Measurements from ENCODE around the gene IER2.

IER2 gene

DNA sequence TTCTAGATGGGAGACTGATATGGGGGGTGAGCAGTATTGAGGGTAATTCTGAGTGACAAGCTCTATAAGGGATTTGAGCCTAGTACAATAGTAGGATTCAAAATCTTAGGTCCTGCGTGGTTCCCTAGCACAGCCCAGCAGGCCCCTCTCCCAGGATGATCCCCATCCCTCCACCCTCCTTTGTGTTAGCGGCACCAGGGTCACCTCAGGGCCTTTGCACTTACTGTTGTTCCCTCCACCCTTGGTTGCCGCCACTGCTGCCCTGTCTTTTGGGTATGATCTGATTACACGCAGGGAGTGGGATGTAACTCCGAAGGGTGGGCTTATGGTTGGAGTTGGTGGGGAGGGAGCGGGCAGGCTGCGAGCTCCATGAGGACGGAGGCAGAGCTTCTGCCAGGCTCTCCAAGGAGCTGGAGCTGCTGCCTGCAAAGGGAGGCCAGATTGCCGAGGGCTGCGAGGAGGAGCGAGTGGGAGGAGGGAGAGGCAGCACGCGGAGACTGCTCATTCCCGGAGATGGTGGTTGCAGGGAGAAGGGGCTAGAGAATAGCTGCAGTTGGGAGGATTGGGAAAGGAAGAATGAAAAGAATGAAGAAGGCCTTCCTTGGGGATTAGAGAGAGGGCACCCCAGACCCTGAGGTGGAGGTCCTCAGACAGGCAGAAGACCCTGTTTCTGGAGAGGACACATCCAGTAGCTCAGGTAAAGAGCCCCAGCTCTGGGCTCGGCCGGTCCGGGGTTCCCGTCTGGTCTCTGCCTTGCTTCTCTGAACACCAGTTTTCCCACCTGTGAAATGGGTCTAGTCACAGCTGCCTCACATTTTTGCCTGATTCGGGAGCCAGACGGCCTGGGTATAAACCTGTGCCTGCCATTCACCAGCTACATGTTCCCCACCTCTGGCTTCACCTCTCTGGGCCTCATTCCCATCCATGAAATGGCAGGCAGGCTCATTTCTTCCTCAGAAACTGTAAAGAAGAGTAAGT lies 26.9 kb upstream of the IER2 start:
- Histone ChIP-seq H2AFZ (ENCODE audit: low read depth, low read length) (no peak overlapping the region), H3K9ac (ENCODE audit: low read length) (no peak overlapping the region), H3K4me3 (ENCODE audit: low read length) (no peak overlapping the region), H3K4me1 (ENCODE audit: low read length) (peaks cover 9% of the 10 kb centered on the region), H3K4me2 (ENCODE audit: low read length) (no peak overlapping the region), H3K36me3 (replicated peaks; ENCODE audit: low read depth, low read length) (peaks cover 11% of the 10 kb centered on the region), H3K9me3 (ENCODE audit: insufficient read depth, low read length) (no peaks in the 10 kb centered on the region), H3K27ac (ENCODE audit: low read length) (no peak overlapping the region), H3K79me2 (ENCODE audit: low read length) (peaks cover 95% of the 10 kb centered on the region), H4K20me1 (ENCODE audit: insufficient read depth, low read length) (peaks cover 60% of the 10 kb centered on the region), H3K27me3 (ENCODE audit: low read depth, low read length) (no peaks in the 10 kb centered on the region)
- TF ChIP-seq, protein P1, sequence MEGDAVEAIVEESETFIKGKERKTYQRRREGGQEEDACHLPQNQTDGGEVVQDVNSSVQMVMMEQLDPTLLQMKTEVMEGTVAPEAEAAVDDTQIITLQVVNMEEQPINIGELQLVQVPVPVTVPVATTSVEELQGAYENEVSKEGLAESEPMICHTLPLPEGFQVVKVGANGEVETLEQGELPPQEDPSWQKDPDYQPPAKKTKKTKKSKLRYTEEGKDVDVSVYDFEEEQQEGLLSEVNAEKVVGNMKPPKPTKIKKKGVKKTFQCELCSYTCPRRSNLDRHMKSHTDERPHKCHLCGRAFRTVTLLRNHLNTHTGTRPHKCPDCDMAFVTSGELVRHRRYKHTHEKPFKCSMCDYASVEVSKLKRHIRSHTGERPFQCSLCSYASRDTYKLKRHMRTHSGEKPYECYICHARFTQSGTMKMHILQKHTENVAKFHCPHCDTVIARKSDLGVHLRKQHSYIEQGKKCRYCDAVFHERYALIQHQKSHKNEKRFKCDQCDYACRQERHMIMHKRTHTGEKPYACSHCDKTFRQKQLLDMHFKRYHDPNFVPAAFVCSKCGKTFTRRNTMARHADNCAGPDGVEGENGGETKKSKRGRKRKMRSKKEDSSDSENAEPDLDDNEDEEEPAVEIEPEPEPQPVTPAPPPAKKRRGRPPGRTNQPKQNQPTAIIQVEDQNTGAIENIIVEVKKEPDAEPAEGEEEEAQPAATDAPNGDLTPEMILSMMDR (IDR thresholded peaks at IDR 0.05; ENCODE audit: low read depth, low read length): no peak
- no peak for TF ChIP-seq EZH2phosphoT487 (IDR thresholded peaks at IDR 0.05; ENCODE audit: low read depth)

DNA sequence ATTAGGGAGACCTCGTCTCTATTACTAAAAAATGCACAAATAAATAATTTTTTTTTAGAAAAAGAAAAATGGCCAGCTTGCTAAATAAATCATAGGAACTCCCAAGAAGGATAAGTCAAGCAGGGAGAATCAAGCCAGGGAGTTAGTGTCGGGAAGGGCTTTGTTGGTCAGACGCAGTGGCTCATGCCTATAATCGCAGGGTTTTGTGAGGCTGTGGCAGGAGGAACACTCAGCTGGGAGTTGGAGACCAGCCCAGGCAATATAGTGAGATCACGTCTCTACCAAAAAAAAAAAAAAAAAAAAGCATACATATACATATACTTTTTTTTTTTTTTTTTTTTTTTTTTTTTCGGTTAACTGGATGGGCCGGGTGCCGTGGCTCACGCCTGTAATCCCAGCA lies 23.2 kb upstream of the IER2 start:
- Histone ChIP-seq H3K4me3 (ENCODE audit: low read length) (no peak overlapping the region), H3K27me3 (ENCODE audit: low read depth, low read length) (no peaks in the 10 kb centered on the region), H3K9ac (ENCODE audit: low read length) (no peak overlapping the region), H4K20me1 (ENCODE audit: insufficient read depth, low read length) (peaks cover 57% of the 10 kb centered on the region), H3K4me2 (ENCODE audit: low read length) (no peak overlapping the region), H3K79me2 (ENCODE audit: low read length) (peaks cover 93% of the 10 kb centered on the region), H3K36me3 (replicated peaks; ENCODE audit: low read depth, low read length) (peaks cover 6% of the 10 kb centered on the region), H2AFZ (ENCODE audit: low read depth, low read length) (no peak overlapping the region), H3K27ac (ENCODE audit: low read length) (no peak overlapping the region), H3K9me3 (ENCODE audit: insufficient read depth, low read length) (no peaks in the 10 kb centered on the region), H3K4me1 (ENCODE audit: low read length) (no peaks in the 10 kb centered on the region)
- TF ChIP-seq, protein P1 (IDR thresholded peaks at IDR 0.05; ENCODE audit: low read depth, low read length): no peak
- no peak for TF ChIP-seq EZH2phosphoT487 (IDR thresholded peaks at IDR 0.05; ENCODE audit: low read depth)

DNA sequence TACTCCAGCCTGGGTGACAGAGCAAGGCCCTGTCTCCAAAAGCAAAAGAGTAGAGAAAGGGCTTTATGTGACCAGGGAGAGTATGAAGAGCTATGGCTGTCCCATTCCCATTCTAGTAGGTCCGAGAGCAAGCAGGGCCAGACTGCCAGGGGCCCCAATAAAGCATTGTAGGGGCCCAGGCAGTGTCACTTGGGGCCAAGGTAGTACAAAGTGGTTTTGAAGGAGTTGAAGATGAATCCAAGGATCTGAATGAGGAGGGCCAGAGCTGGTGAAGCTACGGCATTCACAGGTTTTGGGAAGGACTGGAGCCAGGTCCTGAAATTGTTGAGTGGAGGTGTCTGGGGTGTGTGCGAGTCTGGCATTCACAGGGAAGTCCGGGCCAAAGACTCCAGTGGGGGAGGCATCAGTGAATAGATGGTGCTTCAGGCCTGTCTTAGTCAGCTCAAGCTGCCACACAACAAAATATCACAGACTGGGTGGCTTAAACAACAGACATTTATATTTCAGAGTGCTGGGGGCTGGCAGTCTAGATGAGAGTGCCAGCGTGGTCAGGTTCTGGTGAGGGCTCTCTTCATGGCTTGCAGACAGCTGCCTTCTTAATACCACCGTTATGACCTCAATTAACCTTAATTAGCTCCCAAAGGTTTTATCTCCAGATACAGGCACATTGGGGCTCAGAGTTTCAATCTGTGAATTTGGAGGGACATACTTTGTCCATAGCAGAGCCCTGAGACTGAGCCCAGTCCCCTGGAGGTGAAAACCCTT lies 22.2 kb upstream of the IER2 start:
- Histone ChIP-seq H3K9me3 (ENCODE audit: insufficient read depth, low read length) (no peaks in the 10 kb centered on the region), H3K27me3 (ENCODE audit: low read depth, low read length) (no peaks in the 10 kb centered on the region), H3K4me1 (ENCODE audit: low read length) (no peaks in the 10 kb centered on the region), H3K79me2 (ENCODE audit: low read length) (peaks cover 93% of the 10 kb centered on the region), H2AFZ (ENCODE audit: low read depth, low read length) (no peak overlapping the region), H3K27ac (ENCODE audit: low read length) (no peak overlapping the region), H3K36me3 (replicated peaks; ENCODE audit: low read depth, low read length) (peaks cover 4% of the 10 kb centered on the region), H4K20me1 (ENCODE audit: insufficient read depth, low read length) (peaks cover 54% of the 10 kb centered on the region), H3K4me2 (ENCODE audit: low read length) (no peak overlapping the region), H3K4me3 (ENCODE audit: low read length) (no peak overlapping the region), H3K9ac (ENCODE audit: low read length) (no peak overlapping the region)
- TF ChIP-seq, protein P1 (IDR thresholded peaks at IDR 0.05; ENCODE audit: low read depth, low read length): no peak
- TF ChIP-seq EZH2phosphoT487 (IDR thresholded peaks at IDR 0.05; ENCODE audit: low read depth): no peak

DNA sequence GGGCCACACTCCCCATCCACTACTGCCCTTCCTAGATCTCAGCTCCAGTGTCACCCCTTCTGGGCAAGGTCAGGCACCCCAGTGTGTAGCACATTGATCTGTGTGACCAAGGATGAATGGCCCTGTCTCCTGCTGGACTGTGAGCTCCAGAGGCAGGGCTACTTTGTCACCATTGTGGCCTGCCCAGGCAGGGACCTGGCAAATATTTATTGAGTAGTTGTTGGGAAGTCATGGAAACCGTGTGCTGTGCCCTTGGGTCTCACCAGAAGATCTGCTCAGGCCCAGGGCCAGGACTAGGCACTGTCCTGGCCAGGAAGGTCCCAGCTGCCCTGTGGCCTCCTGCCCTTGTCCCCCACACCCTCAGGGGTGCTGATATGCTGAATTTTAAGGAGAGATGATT lies 21.6 kb upstream of the IER2 start:
- Histone ChIP-seq H2AFZ (ENCODE audit: low read depth, low read length) (no peak overlapping the region), H3K36me3 (replicated peaks; ENCODE audit: low read depth, low read length) (peaks cover 4% of the 10 kb centered on the region), H3K27ac (ENCODE audit: low read length) (no peak overlapping the region), H4K20me1 (ENCODE audit: insufficient read depth, low read length) (peaks cover 57% of the 10 kb centered on the region), H3K9ac (ENCODE audit: low read length) (no peak overlapping the region), H3K9me3 (ENCODE audit: insufficient read depth, low read length) (no peaks in the 10 kb centered on the region), H3K4me2 (ENCODE audit: low read length) (no peak overlapping the region), H3K4me1 (ENCODE audit: low read length) (no peaks in the 10 kb centered on the region), H3K27me3 (ENCODE audit: low read depth, low read length) (no peaks in the 10 kb centered on the region), H3K4me3 (ENCODE audit: low read length) (no peak overlapping the region), H3K79me2 (ENCODE audit: low read length) (peaks cover 93% of the 10 kb centered on the region)
- TF ChIP-seq, protein P1 (IDR thresholded peaks at IDR 0.05; ENCODE audit: low read depth, low read length): no peak
- TF ChIP-seq EZH2phosphoT487 (IDR thresholded peaks at IDR 0.05; ENCODE audit: low read depth): no peak

All from OCI-LY3 (cell line).